HepG2 (cell line): ENCODE data around the gene TNS4. TPM values are rescaled to one million over a fixed set of nuclear protein-coding genes. Genes with fewer than 3 reads are reported as not detected.

Experiments
- AGO1 ChIP-seq: fragments of 200-400 bp; formaldehyde crosslinking; IDR thresholded peaks from 2 replicates; pipeline ENCODE4 v1.6.1; 2017; ENCODE audit warnings: mild to moderate bottlenecking, low read depth, low read length, moderate library complexity; ENCODE audit not compliant: poor library complexity, severe bottlenecking
- BRD4 ChIP-seq: sonication (generic); formaldehyde crosslinking; IDR thresholded peaks from 2 replicates; pipeline ENCODE4 v1.4.0; 2020; ENCODE audit warnings: missing genetic modification reagents
- CBX5 ChIP-seq: sonication (generic); formaldehyde crosslinking; IDR thresholded peaks from 2 replicates; pipeline ENCODE4 v1.4.0; 2020; ENCODE audit warnings: missing genetic modification reagents, borderline replicate concordance
- DPF2 ChIP-seq: sonication (generic); formaldehyde crosslinking; IDR thresholded peaks from 2 replicates; pipeline ENCODE4 v1.4.0; 2020; ENCODE audit warnings: mild to moderate bottlenecking, low read depth, missing genetic modification reagents, borderline replicate concordance
- HOXA3 ChIP-seq: sonication (generic); formaldehyde crosslinking; IDR thresholded peaks from 2 replicates; pipeline ENCODE4 v1.5.0; 2020; ENCODE audit warnings: missing genetic modification reagents
- IKZF4 ChIP-seq: sonication (generic); formaldehyde crosslinking; IDR thresholded peaks from 2 replicates; pipeline ENCODE4 v1.5.1; 2020; ENCODE audit warnings: borderline replicate concordance, mild to moderate bottlenecking, low read depth, missing genetic modification reagents; ENCODE audit errors: not compliant biosample characterization
- IKZF5 ChIP-seq: IDR thresholded peaks from 2 replicates; pipeline ENCODE4 v1.6.1; 2018; ENCODE audit warnings: missing genetic modification reagents, mild to moderate bottlenecking, missing compliant biosample characterization
- ISL2 ChIP-seq: sonication (generic); formaldehyde crosslinking; IDR thresholded peaks from 2 replicates; pipeline ENCODE4 v1.5.0; 2020; ENCODE audit warnings: missing genetic modification reagents
- JARID2 ChIP-seq: sonication (generic); formaldehyde crosslinking; IDR thresholded peaks from 2 replicates; pipeline ENCODE4 v1.8.1; 2023; ENCODE audit warnings: missing genetic modification reagents, inconsistent platforms; ENCODE audit not compliant: insufficient replicate concordance
- KAT8 ChIP-seq: IDR thresholded peaks from 2 replicates; pipeline ENCODE4 v1.6.1; 2016; ENCODE audit warnings: missing genetic modification reagents, missing compliant biosample characterization
- MBD4 ChIP-seq: IDR thresholded peaks from 2 replicates; pipeline ENCODE4 v1.6.1; 2012; ENCODE audit warnings: low read length, inconsistent platforms, borderline replicate concordance
- NFIC ChIP-seq: IDR thresholded peaks from 2 replicates; pipeline ENCODE4 v1.6.1; 2012; ENCODE audit warnings: mild to moderate bottlenecking, low read length, inconsistent platforms
- PITX1 ChIP-seq: sonication (generic); formaldehyde crosslinking; IDR thresholded peaks from 2 replicates; pipeline ENCODE4 v1.5.1; 2020; ENCODE audit warnings: mild to moderate bottlenecking, missing genetic modification reagents
- RAD51 ChIP-seq: fragments of 450-650 bp; IDR thresholded peaks from 2 replicates; pipeline ENCODE4 v1.6.1; 2016; ENCODE audit warnings: borderline replicate concordance
- SAP130 ChIP-seq: IDR thresholded peaks from 2 replicates; pipeline ENCODE4 v1.6.1; 2016; ENCODE audit warnings: low read depth
- SIN3A ChIP-seq: IDR thresholded peaks from 2 replicates; pipeline ENCODE4 v1.6.1; 2011; ENCODE audit warnings: low read depth, mild to moderate bottlenecking, control low read depth, low read length, borderline replicate concordance
- YY1 ChIP-seq: IDR thresholded peaks from 2 replicates; pipeline ENCODE4 v1.6.1; 2011; ENCODE audit warnings: low read length, low read depth, moderate library complexity, mild to moderate bottlenecking; ENCODE audit not compliant: insufficient read depth, insufficient replicate concordance
- ZKSCAN8 ChIP-seq: IDR thresholded peaks from 2 replicates; pipeline ENCODE4 v1.6.1; 2016; ENCODE audit warnings: borderline replicate concordance, missing genetic modification reagents, missing compliant biosample characterization
- ZMAT3 ChIP-seq: sonication (generic); formaldehyde crosslinking; conservative IDR thresholded peaks from 2 replicates; pipeline ENCODE4 v1.7.0; 2021; ENCODE audit warnings: missing genetic modification reagents
- ZNF12 ChIP-seq: sonication (generic); formaldehyde crosslinking; IDR thresholded peaks from 2 replicates; pipeline ENCODE4 v1.5.0; 2020; ENCODE audit warnings: missing genetic modification reagents
- ZNF562 ChIP-seq: sonication (generic); formaldehyde crosslinking; IDR thresholded peaks from 2 replicates; pipeline ENCODE4 v1.8.0; 2022; ENCODE audit warnings: missing genetic modification reagents, borderline replicate concordance
- ZNF598 ChIP-seq: sonication (generic); formaldehyde crosslinking; IDR thresholded peaks from 2 replicates; pipeline ENCODE4 v1.5.1; 2020; ENCODE audit warnings: mild to moderate bottlenecking, missing genetic modification reagents, borderline replicate concordance
- ZNF746 ChIP-seq: sonication (generic); formaldehyde crosslinking; IDR thresholded peaks from 2 replicates; pipeline ENCODE4 v1.8.0; 2022; ENCODE audit warnings: mild to moderate bottlenecking, missing genetic modification reagents
- polyA plus RNA-seq, 8 experiments: library from polyadenylated mRNA; depleted of rRNA in 3 of 8; stranded (reverse) in 7 of 8; unstranded in 1 of 8; fragments of >200 nt; fragmentation: Illumina TruSeq in 4 of 8; extraction: Trizol in 4 of 8; gene quantifications; 2 replicates each; pipeline versions ENCODE4 v1.2.1 to v1.2.3, GENCODE V29; 2011 to 2016; ENCODE audit warnings: low read depth in 4 of 8, missing spikeins in 1 of 8, mixed read lengths in 1 of 8; ENCODE audit not compliant: insufficient read depth in 1 of 8
- total RNA-seq, 5 experiments: library from RNA; depleted of rRNA; stranded (reverse); fragments of >200 nt; fragmentation: Illumina TruSeq; extraction: Trizol; gene quantifications; 2 replicates each; pipeline ENCODE4 v1.2.3, GENCODE V29; 2016; ENCODE audit warnings: low read depth in 1 of 5
- TF ChIP-seq, protein P1 (sequence below): IDR thresholded peaks from 2 replicates; pipeline ENCODE4 v1.6.1; 2016; ENCODE audit warnings: low read depth, control low read depth
- TF ChIP-seq, protein P2 (sequence below): IDR thresholded peaks from 2 replicates; pipeline ENCODE4 v1.6.1; 2016
- TF ChIP-seq, protein P3 (sequence below): sonication (generic); formaldehyde crosslinking; IDR thresholded peaks from 2 replicates; pipeline ENCODE4 v1.5.0; 2020; ENCODE audit warnings: missing genetic modification reagents, mild to moderate bottlenecking, borderline replicate concordance

TNS4 gene
- total and polyA plus RNA-seq, 2 of the 13 experiments (the other 11 are each of a cell fraction or from before 2014, with no cell fraction given) = 0.58 to 2.1 TPM

DNA sequence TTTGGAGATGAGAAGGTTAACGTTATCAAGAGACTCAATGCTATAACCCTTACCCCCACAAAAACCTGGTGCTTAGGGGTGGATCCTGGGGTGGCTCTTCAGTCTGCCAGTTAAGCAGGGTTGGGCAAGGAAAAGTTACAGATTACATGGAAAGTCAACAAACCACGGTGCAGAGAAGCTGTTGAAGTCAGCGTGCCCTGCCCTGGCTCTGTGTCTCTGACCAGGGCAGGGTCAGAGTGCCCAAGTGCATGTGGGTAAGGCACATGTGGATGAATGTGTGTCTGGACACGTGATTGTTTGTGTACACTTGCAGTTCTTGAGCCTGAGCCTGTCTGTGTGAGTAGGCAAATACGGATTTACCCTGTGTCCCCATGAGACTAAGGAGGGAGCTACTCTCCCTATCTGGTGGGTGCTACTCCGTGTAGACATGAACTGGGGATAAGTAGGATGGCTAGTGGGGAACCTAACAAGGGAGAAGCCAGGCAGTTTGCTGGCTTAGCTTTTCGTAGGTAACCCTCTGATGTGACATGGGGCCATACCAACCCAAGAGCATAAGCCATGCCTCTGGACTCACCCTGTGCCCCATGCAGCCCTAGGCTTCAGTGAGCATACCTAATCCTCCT, 52.7 kb downstream of the TNS4 start (continued):
- TF ChIP-seq ZNF562 = no peak
- no peak for TF ChIP-seq AGO1
- peak; percentile 15; the same call in 1 of the 2 replicates for TF ChIP-seq ZNF598 (CRISPR knock-in tag)
- peak; percentile 18 for TF ChIP-seq IKZF4 (CRISPR knock-in tag)
- no peak for TF ChIP-seq YY1
- peak; percentile 86 for TF ChIP-seq PITX1 (CRISPR knock-in tag)
- TF ChIP-seq ZKSCAN8 (CRISPR knock-in tag) = peak; percentile 82
- no peak for TF ChIP-seq MBD4
- peak; percentile 63; the same call in 1 of the 2 replicates for TF ChIP-seq RAD51
- TF ChIP-seq, protein P1, sequence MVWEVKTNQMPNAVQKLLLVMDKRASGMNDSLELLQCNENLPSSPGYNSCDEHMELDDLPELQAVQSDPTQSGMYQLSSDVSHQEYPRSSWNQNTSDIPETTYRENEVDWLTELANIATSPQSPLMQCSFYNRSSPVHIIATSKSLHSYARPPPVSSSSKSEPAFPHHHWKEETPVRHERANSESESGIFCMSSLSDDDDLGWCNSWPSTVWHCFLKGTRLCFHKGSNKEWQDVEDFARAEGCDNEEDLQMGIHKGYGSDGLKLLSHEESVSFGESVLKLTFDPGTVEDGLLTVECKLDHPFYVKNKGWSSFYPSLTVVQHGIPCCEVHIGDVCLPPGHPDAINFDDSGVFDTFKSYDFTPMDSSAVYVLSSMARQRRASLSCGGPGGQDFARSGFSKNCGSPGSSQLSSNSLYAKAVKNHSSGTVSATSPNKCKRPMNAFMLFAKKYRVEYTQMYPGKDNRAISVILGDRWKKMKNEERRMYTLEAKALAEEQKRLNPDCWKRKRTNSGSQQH (CRISPR knock-in tag) = peak; percentile 87; the same call in 1 of the 2 replicates
- TF ChIP-seq BRD4 (CRISPR knock-in tag) = 0 out of 2 replicates have a peak, but pooled peaks have one; percentile 38
- TF ChIP-seq JARID2 (CRISPR knock-in tag) = no peak
- TF ChIP-seq SIN3A = peak; percentile 64; the same call in 1 of the 2 replicates
- peak; percentile 95 for TF ChIP-seq IKZF5 (CRISPR knock-in tag)
- TF ChIP-seq SAP130 (CRISPR knock-in tag) = peak; percentile 99
- TF ChIP-seq DPF2 (CRISPR knock-in tag) = peak; percentile 95
- TF ChIP-seq NFIC = 0 out of 2 replicates have a peak, but pooled peaks have one; percentile 11
- TF ChIP-seq ZNF12 (CRISPR knock-in tag) = peak; percentile 75; the same call in 1 of the 2 replicates
- peak; percentile 24; the same call in 1 of the 2 replicates for TF ChIP-seq ZNF746
- TF ChIP-seq HOXA3 = peak; percentile 90
- TF ChIP-seq KAT8 = peak; percentile 72; the same call in 1 of the 2 replicates
- no peak; the same call in 1 of the 2 replicates for TF ChIP-seq ZMAT3 (CRISPR knock-in tag)
- peak; percentile 68; the same call in 1 of the 2 replicates for TF ChIP-seq ISL2 (CRISPR knock-in tag)
- TF ChIP-seq, protein P2, sequence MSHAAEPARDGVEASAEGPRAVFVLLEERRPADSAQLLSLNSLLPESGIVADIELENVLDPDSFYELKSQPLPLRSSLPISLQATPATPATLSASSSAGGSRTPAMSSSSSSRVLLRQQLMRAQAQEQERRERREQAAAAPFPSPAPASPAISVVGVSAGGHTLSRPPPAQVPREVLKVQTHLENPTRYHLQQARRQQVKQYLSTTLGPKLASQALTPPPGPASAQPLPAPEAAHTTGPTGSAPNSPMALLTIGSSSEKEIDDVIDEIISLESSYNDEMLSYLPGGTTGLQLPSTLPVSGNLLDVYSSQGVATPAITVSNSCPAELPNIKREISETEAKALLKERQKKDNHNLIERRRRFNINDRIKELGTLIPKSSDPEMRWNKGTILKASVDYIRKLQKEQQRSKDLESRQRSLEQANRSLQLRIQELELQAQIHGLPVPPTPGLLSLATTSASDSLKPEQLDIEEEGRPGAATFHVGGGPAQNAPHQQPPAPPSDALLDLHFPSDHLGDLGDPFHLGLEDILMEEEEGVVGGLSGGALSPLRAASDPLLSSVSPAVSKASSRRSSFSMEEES = peak; percentile 98
- TF ChIP-seq, protein P3, sequence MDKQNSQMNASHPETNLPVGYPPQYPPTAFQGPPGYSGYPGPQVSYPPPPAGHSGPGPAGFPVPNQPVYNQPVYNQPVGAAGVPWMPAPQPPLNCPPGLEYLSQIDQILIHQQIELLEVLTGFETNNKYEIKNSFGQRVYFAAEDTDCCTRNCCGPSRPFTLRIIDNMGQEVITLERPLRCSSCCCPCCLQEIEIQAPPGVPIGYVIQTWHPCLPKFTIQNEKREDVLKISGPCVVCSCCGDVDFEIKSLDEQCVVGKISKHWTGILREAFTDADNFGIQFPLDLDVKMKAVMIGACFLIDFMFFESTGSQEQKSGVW = no peak
- peak; percentile 79; the same call in 1 of the 2 replicates for TF ChIP-seq CBX5
